Esophagus squamous epithelium (tissue), 5 donors: Measurements from ENCODE around the gene STX3. TPM values are rescaled to one million over a fixed set of nuclear protein-coding genes. Genes with fewer than 3 reads are reported as not detected.

Source experiments
- DNase-seq: peaks from one replicate; lab custom pipeline; 2025; lab: John Stamatoyannopoulos, UW
- H3K27ac ChIP-seq, 4 donors: fragments of 200-600 bp; sonication (generic); one replicate each; pipeline ENCODE4 v1.5.1; 2016 to 2019; ENCODE audit warnings: mild to moderate bottlenecking in 1 of 4
- H3K27me3 ChIP-seq, 4 donors: fragments of 200-600 bp; sonication (generic); 1 replicate in 3 of 4; 2 replicates in 1 of 4; pipeline versions ENCODE4 v1.5.1 to v1.6.0; 2017 to 2021; ENCODE audit warnings: antibody characterized with exemption in 1 of 4
- H3K36me3 ChIP-seq, 3 donors: fragments of 200-600 bp; sonication (generic); one replicate each; pipeline ENCODE4 v1.5.1; 2016 to 2019
- H3K4me1 ChIP-seq, 3 donors: fragments of 200-600 bp; sonication (generic); one replicate each; pipeline ENCODE4 v1.5.1; 2017 to 2019
- H3K4me3 ChIP-seq, 4 donors: fragments of 200-600 bp; sonication (generic); 1 replicate in 3 of 4; 2 replicates in 1 of 4; pipeline ENCODE4 v1.5.1; 2016 to 2019; ENCODE audit warnings: mild to moderate bottlenecking in 2 of 4, moderate library complexity in 1 of 4
- H3K9me3 ChIP-seq, 3 donors: fragments of 200-600 bp; sonication (generic); one replicate each; pipeline ENCODE4 v1.5.1; 2016 to 2019
- POLR2A ChIP-seq, 4 donors: fragments of 450-650 bp; IDR thresholded peaks; one replicate each; pipeline ENCODE4 v1.6.1; 2017; ENCODE audit warnings: antibody characterized with exemption in 4 of 4, mild to moderate bottlenecking in 4 of 4, moderate library complexity in 3 of 4
- WGBS, 2 donors: methylation state at CpG; one replicate each; pipeline ENCODE4 v1.1.5; 2018; 5-methylcytosine and 5-hydroxymethylcytosine counted together
- intact Hi-C: fragments of 100-400 bp; cut with DNase I; formaldehyde crosslinking; loops from one replicate; pipeline ENCODE4 v1.15.0; 2022
- total RNA-seq, 4 donors: library from RNA; depleted of rRNA; stranded (reverse); fragments of >200 nt; gene quantifications; one replicate each; pipeline ENCODE4 v1.1.0, GENCODE V29; 2016
- TF ChIP-seq, protein P1 (sequence below), 6 experiments: fragments of 450-650 bp in 4 of 6; fragments of 200-600 bp in 2 of 6; sonication (generic) in 2 of 6; IDR thresholded peaks; one replicate each; pipeline ENCODE4 v1.5.1; 2016 to 2019; ENCODE audit warnings: antibody characterized with exemption in 6 of 6, mild to moderate bottlenecking in 4 of 6, moderate library complexity in 4 of 6
- donor health status: DM: yes; HTN: yes; CAD: no.

STX3 gene
- total RNA-seq, 4 donors from 2014 or later = 12.9 to 25.6 (median 19.3) TPM

- intact Hi-C loops = no loop called here
- DNase-seq = no peak
- H3K9me3 ChIP-seq = no peaks in the 10 kb centered on the region
- WGBS, 2 donors = 33 to 55% methylated on average over 5 of the region's 5 CpGs
- H3K36me3 ChIP-seq = peaks cover 6 to 60% (median 8%) of the 10 kb centered on the region in 3 donors
- H3K27me3 ChIP-seq = no peaks in the 10 kb centered on the region
- peaks cover 0 to 24% (median 3%) of the 10 kb centered on the region in 3 donors for H3K4me1 ChIP-seq
- peak overlapping the region in 1 of 4 donors; percentile 25 for H3K27ac ChIP-seq
- no peak overlapping the region for H3K4me3 ChIP-seq
- no peak for TF ChIP-seq POLR2A (IDR thresholded peaks at IDR 0.05)
- TF ChIP-seq, protein P1, sequence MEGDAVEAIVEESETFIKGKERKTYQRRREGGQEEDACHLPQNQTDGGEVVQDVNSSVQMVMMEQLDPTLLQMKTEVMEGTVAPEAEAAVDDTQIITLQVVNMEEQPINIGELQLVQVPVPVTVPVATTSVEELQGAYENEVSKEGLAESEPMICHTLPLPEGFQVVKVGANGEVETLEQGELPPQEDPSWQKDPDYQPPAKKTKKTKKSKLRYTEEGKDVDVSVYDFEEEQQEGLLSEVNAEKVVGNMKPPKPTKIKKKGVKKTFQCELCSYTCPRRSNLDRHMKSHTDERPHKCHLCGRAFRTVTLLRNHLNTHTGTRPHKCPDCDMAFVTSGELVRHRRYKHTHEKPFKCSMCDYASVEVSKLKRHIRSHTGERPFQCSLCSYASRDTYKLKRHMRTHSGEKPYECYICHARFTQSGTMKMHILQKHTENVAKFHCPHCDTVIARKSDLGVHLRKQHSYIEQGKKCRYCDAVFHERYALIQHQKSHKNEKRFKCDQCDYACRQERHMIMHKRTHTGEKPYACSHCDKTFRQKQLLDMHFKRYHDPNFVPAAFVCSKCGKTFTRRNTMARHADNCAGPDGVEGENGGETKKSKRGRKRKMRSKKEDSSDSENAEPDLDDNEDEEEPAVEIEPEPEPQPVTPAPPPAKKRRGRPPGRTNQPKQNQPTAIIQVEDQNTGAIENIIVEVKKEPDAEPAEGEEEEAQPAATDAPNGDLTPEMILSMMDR (IDR thresholded peaks at IDR 0.05) = no peak
Measured at GRCh38 chr11:59776210-59777066, 21.3 kb downstream of the STX3 start.

DNA sequence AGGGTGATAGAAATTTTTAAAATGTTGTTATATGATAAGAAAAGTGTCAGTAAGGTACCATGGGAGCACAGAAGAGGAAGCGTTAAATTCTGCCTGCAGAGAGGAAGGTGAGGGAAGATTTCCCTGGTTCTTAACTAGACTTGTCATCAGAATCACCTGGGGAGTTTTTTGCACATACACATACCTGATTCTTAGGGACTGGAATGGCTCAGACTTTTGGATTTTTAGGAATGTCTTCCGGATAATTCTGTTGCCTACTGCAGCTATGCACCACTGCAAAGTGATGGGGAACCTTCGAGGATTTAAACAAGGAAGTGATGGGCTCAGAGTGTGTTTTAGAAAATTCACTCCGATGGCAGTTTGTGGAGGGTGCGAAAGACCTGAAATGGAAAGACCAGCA lies 21.9 kb downstream of the STX3 start:
- Histone ChIP-seq H3K4me1 (peaks cover 0 to 17% (median 0%) of the 10 kb centered on the region in 3 donors), H3K4me3 (no peak overlapping the region), H3K27ac (peak overlapping the region in 1 of 4 donors; percentile 25), H3K27me3 (no peaks in the 10 kb centered on the region), H3K9me3 (no peaks in the 10 kb centered on the region), H3K36me3 (peaks cover 6 to 60% (median 8%) of the 10 kb centered on the region in 3 donors)
- WGBS, 2 donors = 83 to 87% methylated on average over 5 of the region's 5 CpGs
- no peak for DNase-seq
- intact Hi-C loops = no loop called here
- TF ChIP-seq, protein P1 (IDR thresholded peaks at IDR 0.05) = no peak
- TF ChIP-seq POLR2A (IDR thresholded peaks at IDR 0.05) = no peak

GRCh38 chr11:59778122-59778521 lies 22.9 kb downstream of the STX3 start:
- H3K27me3 ChIP-seq = no peaks in the 10 kb centered on the region
- H3K27ac ChIP-seq = no peak overlapping the region
- peaks cover 0 to 17% (median 0%) of the 10 kb centered on the region in 3 donors for H3K4me1 ChIP-seq
- H3K9me3 ChIP-seq = no peaks in the 10 kb centered on the region
- peaks cover 6 to 58% (median 8%) of the 10 kb centered on the region in 3 donors for H3K36me3 ChIP-seq
- intact Hi-C loops = no loop called here
- TF ChIP-seq POLR2A (IDR thresholded peaks at IDR 0.05) = no peak
- TF ChIP-seq, protein P1 (IDR thresholded peaks at IDR 0.05) = no peak
- no peak overlapping the region for H3K4me3 ChIP-seq
- DNase-seq = no peak
- WGBS, 2 donors = 86 to 95% methylated on average over 2 of the region's 2 CpGs

- 42 to 50% methylated on average over 1 of the region's 1 CpG for WGBS, 2 donors
- H3K9me3 ChIP-seq = no peaks in the 10 kb centered on the region
- no peak overlapping the region for H3K4me3 ChIP-seq
- intact Hi-C loops = no loop called here
- no peak for TF ChIP-seq POLR2A (IDR thresholded peaks at IDR 0.05)
- TF ChIP-seq, protein P1 (IDR thresholded peaks at IDR 0.05) = no peak
- no peaks in the 10 kb centered on the region for H3K27me3 ChIP-seq
- H3K36me3 ChIP-seq = peaks cover 0 to 49% (median 2%) of the 10 kb centered on the region in 3 donors
- H3K27ac ChIP-seq = no peak overlapping the region
- peaks cover 0 to 17% (median 0%) of the 10 kb centered on the region in 3 donors for H3K4me1 ChIP-seq
- DNase-seq = no peak
Measured at GRCh38 chr11:59779487-59779886, 24.3 kb downstream of the STX3 start.

- Histone ChIP-seq H3K27me3 (no peaks in the 10 kb centered on the region), H3K4me1 (peaks cover 0 to 13% (median 7%) of the 10 kb centered on the region in 3 donors), H3K36me3 (peaks cover 0 to 40% (median 0%) of the 10 kb centered on the region in 3 donors), H3K27ac (peak overlapping the region in 1 of 4 donors; percentile 6), H3K9me3 (no peaks in the 10 kb centered on the region), H3K4me3 (no peak overlapping the region)
- 77 to 86% methylated on average over 2 of the region's 2 CpGs for WGBS, 2 donors
- DNase-seq = no peak
- intact Hi-C loops = no loop called here
- TF ChIP-seq, protein P1 (IDR thresholded peaks at IDR 0.05) = no peak
- no peak for TF ChIP-seq POLR2A (IDR thresholded peaks at IDR 0.05)
Measured at GRCh38 chr11:59782080-59782479, 26.9 kb downstream of the STX3 start.
